ENCODE results near the gene TNS1.

- no peak for TF ChIP-seq POLR2A (IDR thresholded peaks at IDR 0.05)
- TF ChIP-seq CTCF (IDR thresholded peaks at IDR 0.05): no peak
Measured at GRCh38 chr2:218046238-218046637, 43.4 kb upstream of the TNS1 start.
